ENCODE measurements around the gene EVPLL.
"Not testable (repeated sequence)": the region's sequence is repeated elsewhere in the genome, so short reads cannot be mapped to it uniquely, and the experiment has no call there.

Gene EVPLL

GRCh38 chr17:18426639-18427038 lies 49.1 kb downstream of the EVPLL start:
- not testable (repeated sequence) for DNase-seq

- not testable (repeated sequence) for DNase-seq
Observed at GRCh38 chr17:18432206-18432605, 54.6 kb downstream of the EVPLL start.

Measured in CD4-positive, alpha-beta T cell treated with Interleukin-15 for 1 hour (primary cell).